GM18907 (cell line): Measurements from ENCODE around the gene CHRFAM7A.
"Not testable (repeated sequence)": the region's sequence is repeated elsewhere in the genome, so short reads cannot be mapped to it uniquely, and the experiment has no call there.

Experiments
- ATAC-seq: cut with Tn5 transposase; IDR thresholded peaks from one replicate; pipeline ENCODE4 v1.9.1; 2021; ENCODE audit warnings: mild to moderate bottlenecking, moderate library complexity; ENCODE audit not compliant: unreplicated experiment

The CHRFAM7A gene

DNA sequence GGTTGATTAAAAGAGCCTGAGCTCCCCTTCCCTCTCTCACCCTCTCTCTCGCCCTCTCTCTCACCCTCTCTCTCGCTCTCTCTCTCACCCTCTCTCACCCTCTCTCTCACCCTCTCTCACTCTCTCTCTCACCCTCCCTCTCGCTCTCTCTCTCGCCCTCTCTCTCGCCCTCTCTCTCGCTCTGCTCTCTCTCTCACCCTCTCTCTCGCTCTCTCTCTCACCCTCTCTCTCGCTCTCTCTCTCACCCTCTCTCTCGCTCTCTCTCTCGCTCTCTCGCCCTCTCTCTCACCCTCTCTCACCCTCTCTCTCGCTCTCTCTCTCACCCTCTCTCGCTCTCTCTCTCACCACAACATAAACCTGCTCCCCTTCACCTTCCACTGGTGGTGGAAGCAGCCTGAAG, 67.2 kb downstream of the CHRFAM7A start:
- not testable (repeated sequence) for ATAC-seq

DNA sequence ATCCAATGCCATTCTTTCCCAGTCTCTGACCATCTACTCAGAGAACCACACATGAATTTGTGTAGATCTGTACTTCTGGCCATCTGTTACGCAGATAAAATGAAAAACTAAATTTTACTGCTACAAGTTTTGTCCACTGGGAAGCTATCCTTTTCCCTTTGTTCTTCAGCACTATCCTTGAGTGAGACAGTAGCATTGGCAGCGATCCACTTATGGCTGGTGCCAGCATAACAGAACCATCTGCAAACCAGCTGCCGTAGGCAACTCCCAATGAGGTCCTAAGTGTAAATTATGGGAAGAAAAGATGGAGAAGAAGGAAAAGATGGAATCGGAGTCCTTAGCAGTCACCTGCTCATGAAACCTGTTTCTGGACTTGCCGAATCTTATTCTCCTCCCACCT, 72.3 kb downstream of the CHRFAM7A start:
- ATAC-seq: not testable (repeated sequence)

DNA sequence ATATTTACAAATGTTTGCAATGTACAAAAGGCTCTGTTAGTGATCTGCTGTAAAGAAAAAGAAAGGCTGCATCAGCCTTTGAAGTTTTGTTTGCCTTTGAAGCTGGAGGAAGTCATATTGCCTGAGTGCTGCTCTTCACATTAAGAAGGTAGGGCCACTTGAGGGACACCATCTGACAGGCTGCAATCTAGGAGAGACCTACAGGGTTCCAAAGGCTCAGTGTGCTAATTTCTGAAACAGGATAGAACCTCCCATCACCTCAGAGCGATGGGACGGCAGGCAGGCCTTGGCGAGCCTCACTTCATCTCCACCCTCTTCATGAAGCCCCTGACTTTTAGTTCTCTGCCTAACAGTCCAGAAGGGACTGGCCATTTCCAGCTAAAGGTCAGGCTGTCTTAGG, 77.6 kb downstream of the CHRFAM7A start:
- ATAC-seq: not testable (repeated sequence)

DNA sequence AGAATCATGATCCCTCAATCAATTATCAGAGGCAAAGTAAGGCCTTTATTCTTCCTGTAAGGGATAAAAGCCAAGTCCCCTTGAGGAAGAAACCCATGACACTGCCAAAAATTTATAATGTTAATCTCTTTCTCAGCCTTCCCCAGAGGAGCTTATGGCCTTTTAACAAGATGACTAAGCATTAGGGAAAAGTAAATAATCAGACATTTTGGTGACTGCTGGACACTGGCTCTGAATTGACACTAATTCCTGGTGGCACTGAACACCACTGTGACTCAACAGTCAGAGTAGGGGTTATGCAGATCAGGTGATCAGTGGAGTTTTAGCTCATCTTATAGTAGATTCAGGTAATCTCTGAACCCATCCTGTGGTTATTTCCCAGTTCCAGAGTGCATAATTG, 82.8 kb downstream of the CHRFAM7A start:
- ATAC-seq: not testable (repeated sequence)
